WTC11 (cell line): Measurements from ENCODE around the gene CLASP1. TPM values are rescaled to one million over a fixed set of nuclear protein-coding genes. Genes with fewer than 3 reads are reported as not detected.

Experiments used
- ATAC-seq: fragments of 200-7000 bp; cut with Tn5 transposase; 2 replicates; pipeline ENCODE4 v1.10.0; 2021; ENCODE audit warnings: mild to moderate bottlenecking, moderate library complexity
- CTCF ChIA-PET: fragments of 300-600 bp; sonication (Branson Sonifier 250); formaldehyde crosslinking; loops from one replicate; lab custom pipeline; 2021; ENCODE audit warnings: antibody characterized with exemption; lab: Charles Lee
- POLR2A ChIA-PET: fragments of 350-600 bp; sonication (Branson Sonifier 250); formaldehyde crosslinking; loops from one replicate; lab custom pipeline; 2021; ENCODE audit warnings: antibody characterized with exemption; lab: Charles Lee
- DNase-seq: peaks from one replicate; pipeline ENCODE4 v3.0.0; 2021; ENCODE audit warnings: low spot score
- H3K27ac Mint-ChIP-seq: 2 replicates; pipeline ENCODE4 v1.8.0; 2021; ENCODE audit warnings: mixed read lengths
- H3K27me3 Mint-ChIP-seq: 2 replicates; pipeline ENCODE4 v1.8.0; 2021; ENCODE audit warnings: low read depth, mild to moderate bottlenecking, moderate library complexity, mixed read lengths
- H3K36me3 Mint-ChIP-seq: 2 replicates; pipeline ENCODE4 v1.8.0; 2021; ENCODE audit warnings: mixed read lengths
- H3K4me1 Mint-ChIP-seq: 2 replicates; pipeline ENCODE4 v1.8.0; 2022; ENCODE audit warnings: mixed read lengths
- H3K4me3 Mint-ChIP-seq: 2 replicates; pipeline ENCODE4 v1.8.0; 2021; ENCODE audit warnings: mild to moderate bottlenecking, moderate library complexity, mixed read lengths
- H3K9me3 Mint-ChIP-seq: 2 replicates; pipeline ENCODE4 v1.8.0; 2021; ENCODE audit warnings: mixed read lengths
- CREB1 ChIP-seq: sonication (generic); formaldehyde crosslinking; IDR thresholded peaks from 2 replicates; pipeline ENCODE4 v1.8.0; 2023; ENCODE audit warnings: mild to moderate bottlenecking, missing genetic modification reagents
- CREM ChIP-seq: sonication (generic); formaldehyde crosslinking; IDR thresholded peaks from 2 replicates; pipeline ENCODE4 v1.8.1; 2022; ENCODE audit warnings: mild to moderate bottlenecking, missing genetic modification reagents, moderate library complexity
- ETV6 ChIP-seq: sonication (generic); formaldehyde crosslinking; IDR thresholded peaks from 2 replicates; pipeline ENCODE4 v1.8.1; 2022; ENCODE audit warnings: mild to moderate bottlenecking, missing genetic modification reagents
- GTF2I ChIP-seq: fragments of 250-450 bp; sonication (Bioruptor Pico); conservative IDR thresholded peaks from 2 replicates; pipeline ENCODE4 v1.4.0; 2021; ENCODE audit warnings: mild to moderate bottlenecking
- JAZF1 ChIP-seq: fragments of 250-450 bp; sonication (Bioruptor Pico); IDR thresholded peaks from 2 replicates; pipeline ENCODE4 v1.9.0; 2021; ENCODE audit warnings: moderate library complexity, mild to moderate bottlenecking, inconsistent platforms
- RELA ChIP-seq: sonication (generic); formaldehyde crosslinking; IDR thresholded peaks from 2 replicates; pipeline ENCODE4 v1.8.1; 2022; ENCODE audit warnings: missing genetic modification reagents, mild to moderate bottlenecking, borderline replicate concordance
- STAT6 ChIP-seq: sonication (generic); formaldehyde crosslinking; conservative IDR thresholded peaks from 2 replicates; pipeline ENCODE4 v1.8.1; 2023; ENCODE audit warnings: mild to moderate bottlenecking, low read depth, missing genetic modification reagents, moderate library complexity
- ZBTB21 ChIP-seq: sonication (generic); formaldehyde crosslinking; IDR thresholded peaks from 2 replicates; pipeline ENCODE4 v1.8.1; 2023; ENCODE audit warnings: mild to moderate bottlenecking, missing genetic modification reagents, borderline replicate concordance
- ZNF121 ChIP-seq: sonication (generic); formaldehyde crosslinking; IDR thresholded peaks from 2 replicates; pipeline ENCODE4 v1.8.0; 2023; ENCODE audit warnings: missing genetic modification reagents
- ZNF671 ChIP-seq: fragments of 250-450 bp; sonication (Bioruptor Pico); IDR thresholded peaks from 2 replicates; pipeline ENCODE4 v1.8.0; 2021; ENCODE audit warnings: mild to moderate bottlenecking
- total RNA-seq: library from RNA; stranded (reverse); gene quantifications from 3 replicates; pipeline ENCODE4 v1.2.3, GENCODE V29; 2021
- TF ChIP-seq, protein P1 (sequence below): fragments of 250-450 bp; sonication (Bioruptor Pico); conservative IDR thresholded peaks from 2 replicates; pipeline ENCODE4 v1.9.0; 2021; ENCODE audit warnings: mild to moderate bottlenecking
- TF ChIP-seq, protein P2 (sequence below): sonication (generic); formaldehyde crosslinking; IDR thresholded peaks from 2 replicates; pipeline ENCODE4 v1.8.1; 2023; ENCODE audit warnings: mild to moderate bottlenecking, missing genetic modification reagents, moderate library complexity
- TF ChIP-seq, protein P3 (sequence below): sonication (generic); formaldehyde crosslinking; IDR thresholded peaks from 2 replicates; pipeline ENCODE4 v1.8.0; 2023; ENCODE audit warnings: missing genetic modification reagents, mild to moderate bottlenecking, borderline replicate concordance
- TF ChIP-seq, protein P4 (sequence below): sonication (generic); formaldehyde crosslinking; IDR thresholded peaks from 2 replicates; pipeline ENCODE4 v1.8.0; 2022; ENCODE audit warnings: mild to moderate bottlenecking, missing genetic modification reagents
- TF ChIP-seq, protein P5 (sequence below): sonication (generic); formaldehyde crosslinking; IDR thresholded peaks from 2 replicates; pipeline ENCODE4 v1.8.1; 2022; ENCODE audit warnings: low read depth, missing genetic modification reagents, borderline replicate concordance
- TF ChIP-seq, protein P6 (sequence below): sonication (generic); formaldehyde crosslinking; IDR thresholded peaks from 2 replicates; pipeline ENCODE4 v1.8.0; 2022; ENCODE audit warnings: mild to moderate bottlenecking, missing genetic modification reagents
- TF ChIP-seq, protein P7 (sequence below): fragments of 250-450 bp; sonication (Bioruptor Pico); IDR thresholded peaks from 2 replicates; pipeline ENCODE4 v1.9.0; 2021; ENCODE audit warnings: moderate library complexity, mild to moderate bottlenecking, inconsistent platforms, borderline replicate concordance

Gene CLASP1
- total RNA-seq, 1 experiment from 2014 or later, result 50.0 TPM

DNA sequence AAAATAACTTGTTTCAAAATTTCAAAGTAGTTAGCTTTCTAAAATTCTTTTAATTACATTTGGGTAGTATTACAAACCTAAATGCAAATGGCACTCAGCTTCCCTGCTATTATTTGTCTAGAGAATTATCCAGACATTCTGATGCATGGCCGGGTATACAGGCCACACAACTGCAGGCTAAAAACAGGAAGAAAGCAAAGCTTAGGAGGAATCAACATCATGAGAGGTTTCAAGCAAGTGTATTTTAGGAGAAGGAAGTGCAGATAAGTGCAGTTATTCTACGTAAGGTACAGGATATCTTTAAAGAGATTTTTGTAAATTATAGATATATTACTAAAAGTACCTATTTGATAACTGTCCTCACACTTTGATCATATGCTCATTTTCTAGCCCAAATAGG is 165.4 kb downstream of the CLASP1 start (continued):
- TF ChIP-seq JAZF1 (CRISPR knock-in tag) (no peak), CREB1 (CRISPR knock-in tag) (no peak)
- TF ChIP-seq, protein P1, sequence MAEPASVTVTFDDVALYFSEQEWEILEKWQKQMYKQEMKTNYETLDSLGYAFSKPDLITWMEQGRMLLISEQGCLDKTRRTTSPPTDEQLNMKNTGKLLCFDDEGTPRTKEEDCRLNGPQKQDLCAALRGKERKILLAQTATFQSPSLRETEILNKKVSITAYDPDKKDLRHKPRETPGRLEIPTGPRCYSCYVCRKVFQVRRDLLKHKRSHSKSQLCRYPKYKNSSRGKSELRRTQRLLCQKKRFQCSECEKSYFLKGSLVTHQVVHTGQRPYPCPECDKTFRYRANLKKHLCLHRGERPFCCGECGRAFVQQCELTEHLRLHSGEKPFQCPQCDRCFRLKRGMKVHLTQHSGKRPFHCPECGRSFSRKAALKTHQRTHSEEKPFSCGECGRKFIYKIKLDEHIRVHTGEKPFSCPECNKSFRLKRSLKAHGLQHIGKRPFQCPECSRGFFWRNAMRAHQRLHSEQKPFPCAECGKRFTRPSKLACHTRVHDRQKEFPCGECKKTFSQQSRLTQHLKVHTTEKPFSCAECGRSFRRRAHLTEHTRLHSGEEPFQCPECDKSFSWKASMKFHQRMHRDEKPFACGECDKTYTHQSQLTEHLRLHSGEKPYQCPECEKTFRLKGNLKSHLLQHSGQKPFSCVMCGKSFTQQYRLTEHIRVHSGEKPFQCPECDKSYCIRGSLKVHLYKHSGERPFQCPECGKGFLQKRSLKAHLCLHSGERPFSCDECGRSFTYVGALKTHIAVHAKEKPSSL (CRISPR knock-in tag), result no peak
- TF ChIP-seq, protein P2, sequence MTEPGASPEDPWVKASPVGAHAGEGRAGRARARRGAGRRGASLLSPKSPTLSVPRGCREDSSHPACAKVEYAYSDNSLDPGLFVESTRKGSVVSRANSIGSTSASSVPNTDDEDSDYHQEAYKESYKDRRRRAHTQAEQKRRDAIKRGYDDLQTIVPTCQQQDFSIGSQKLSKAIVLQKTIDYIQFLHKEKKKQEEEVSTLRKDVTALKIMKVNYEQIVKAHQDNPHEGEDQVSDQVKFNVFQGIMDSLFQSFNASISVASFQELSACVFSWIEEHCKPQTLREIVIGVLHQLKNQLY (CRISPR knock-in tag), result no peak
- TF ChIP-seq, protein P3, sequence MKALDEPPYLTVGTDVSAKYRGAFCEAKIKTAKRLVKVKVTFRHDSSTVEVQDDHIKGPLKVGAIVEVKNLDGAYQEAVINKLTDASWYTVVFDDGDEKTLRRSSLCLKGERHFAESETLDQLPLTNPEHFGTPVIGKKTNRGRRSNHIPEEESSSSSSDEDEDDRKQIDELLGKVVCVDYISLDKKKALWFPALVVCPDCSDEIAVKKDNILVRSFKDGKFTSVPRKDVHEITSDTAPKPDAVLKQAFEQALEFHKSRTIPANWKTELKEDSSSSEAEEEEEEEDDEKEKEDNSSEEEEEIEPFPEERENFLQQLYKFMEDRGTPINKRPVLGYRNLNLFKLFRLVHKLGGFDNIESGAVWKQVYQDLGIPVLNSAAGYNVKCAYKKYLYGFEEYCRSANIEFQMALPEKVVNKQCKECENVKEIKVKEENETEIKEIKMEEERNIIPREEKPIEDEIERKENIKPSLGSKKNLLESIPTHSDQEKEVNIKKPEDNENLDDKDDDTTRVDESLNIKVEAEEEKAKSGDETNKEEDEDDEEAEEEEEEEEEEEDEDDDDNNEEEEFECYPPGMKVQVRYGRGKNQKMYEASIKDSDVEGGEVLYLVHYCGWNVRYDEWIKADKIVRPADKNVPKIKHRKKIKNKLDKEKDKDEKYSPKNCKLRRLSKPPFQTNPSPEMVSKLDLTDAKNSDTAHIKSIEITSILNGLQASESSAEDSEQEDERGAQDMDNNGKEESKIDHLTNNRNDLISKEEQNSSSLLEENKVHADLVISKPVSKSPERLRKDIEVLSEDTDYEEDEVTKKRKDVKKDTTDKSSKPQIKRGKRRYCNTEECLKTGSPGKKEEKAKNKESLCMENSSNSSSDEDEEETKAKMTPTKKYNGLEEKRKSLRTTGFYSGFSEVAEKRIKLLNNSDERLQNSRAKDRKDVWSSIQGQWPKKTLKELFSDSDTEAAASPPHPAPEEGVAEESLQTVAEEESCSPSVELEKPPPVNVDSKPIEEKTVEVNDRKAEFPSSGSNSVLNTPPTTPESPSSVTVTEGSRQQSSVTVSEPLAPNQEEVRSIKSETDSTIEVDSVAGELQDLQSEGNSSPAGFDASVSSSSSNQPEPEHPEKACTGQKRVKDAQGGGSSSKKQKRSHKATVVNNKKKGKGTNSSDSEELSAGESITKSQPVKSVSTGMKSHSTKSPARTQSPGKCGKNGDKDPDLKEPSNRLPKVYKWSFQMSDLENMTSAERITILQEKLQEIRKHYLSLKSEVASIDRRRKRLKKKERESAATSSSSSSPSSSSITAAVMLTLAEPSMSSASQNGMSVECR (CRISPR knock-in tag), result no peak

DNA sequence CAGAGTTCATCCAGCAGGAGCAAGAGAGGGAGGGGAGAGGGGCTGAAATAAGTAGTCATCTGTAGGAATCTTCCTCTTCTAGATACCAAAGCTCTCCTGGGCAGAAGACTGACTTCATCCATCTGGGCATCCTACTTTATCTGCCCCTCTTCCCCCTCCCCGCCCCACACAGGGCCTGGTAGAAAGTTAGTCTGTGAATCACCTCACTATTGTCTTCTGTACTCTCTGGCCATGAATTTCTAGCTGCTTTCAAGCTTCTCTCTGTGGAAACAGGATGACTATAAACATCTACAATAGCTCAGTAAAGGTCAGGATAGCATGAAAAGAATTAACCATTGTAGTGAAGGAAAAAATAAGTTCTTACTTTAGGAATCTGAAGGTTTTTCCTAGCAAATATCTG is 166.2 kb downstream of the CLASP1 start:
- ChIA-PET CTCF (interaction anchor here (1.2 kb wide), 1 partner anchor 265 kb away, joined by 3 read pairs; no protein-coding TSS in a partner anchor), POLR2A (no interaction called here)
- ATAC-seq (no peak), DNase-seq (no peak)
- no peaks in the 10 kb centered on the region for H3K27me3 Mint-ChIP-seq
- H3K4me1 Mint-ChIP-seq, result peaks cover 32% of the 10 kb centered on the region
- H3K4me3 Mint-ChIP-seq, result no peak overlapping the region
- H3K27ac Mint-ChIP-seq, result no peak overlapping the region
- TF ChIP-seq STAT6, result no peak
- no peak for TF ChIP-seq ZBTB21
- no peak for TF ChIP-seq ZNF671
- H3K36me3 Mint-ChIP-seq, result no peaks in the 10 kb centered on the region
- no peaks in the 10 kb centered on the region for H3K9me3 Mint-ChIP-seq

- ChIA-PET CTCF (interaction anchor here (1.5 to 2.1 kb wide), 6 partner anchors 9 to 78 kb away, joined by 4 to 13 read pairs (median 8); no protein-coding TSS in a partner anchor), POLR2A (no interaction called here)
- Mint-ChIP-seq H3K9me3 (no peaks in the 10 kb centered on the region), H3K27ac (peak overlapping the region; percentile 55), H3K4me3 (no peak overlapping the region), H3K4me1 (peaks cover 40% of the 10 kb centered on the region), H3K36me3 (no peaks in the 10 kb centered on the region), H3K27me3 (no peaks in the 10 kb centered on the region)
- DNase-seq (no peak), ATAC-seq (no peak)
- TF ChIP-seq, protein P2 (CRISPR knock-in tag), result no peak
- no peak for TF ChIP-seq ETV6
- TF ChIP-seq CREM (CRISPR knock-in tag), result no peak
- TF ChIP-seq, protein P4, sequence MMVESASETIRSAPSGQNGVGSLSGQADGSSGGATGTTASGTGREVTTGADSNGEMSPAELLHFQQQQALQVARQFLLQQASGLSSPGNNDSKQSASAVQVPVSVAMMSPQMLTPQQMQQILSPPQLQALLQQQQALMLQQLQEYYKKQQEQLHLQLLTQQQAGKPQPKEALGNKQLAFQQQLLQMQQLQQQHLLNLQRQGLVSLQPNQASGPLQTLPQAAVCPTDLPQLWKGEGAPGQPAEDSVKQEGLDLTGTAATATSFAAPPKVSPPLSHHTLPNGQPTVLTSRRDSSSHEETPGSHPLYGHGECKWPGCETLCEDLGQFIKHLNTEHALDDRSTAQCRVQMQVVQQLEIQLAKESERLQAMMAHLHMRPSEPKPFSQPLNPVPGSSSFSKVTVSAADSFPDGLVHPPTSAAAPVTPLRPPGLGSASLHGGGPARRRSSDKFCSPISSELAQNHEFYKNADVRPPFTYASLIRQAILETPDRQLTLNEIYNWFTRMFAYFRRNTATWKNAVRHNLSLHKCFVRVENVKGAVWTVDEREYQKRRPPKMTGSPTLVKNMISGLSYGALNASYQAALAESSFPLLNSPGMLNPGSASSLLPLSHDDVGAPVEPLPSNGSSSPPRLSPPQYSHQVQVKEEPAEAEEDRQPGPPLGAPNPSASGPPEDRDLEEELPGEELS (CRISPR knock-in tag), result no peak
- no peak for TF ChIP-seq RELA (CRISPR knock-in tag)
- TF ChIP-seq GTF2I (CRISPR knock-in tag), result no peak
- TF ChIP-seq, protein P5, sequence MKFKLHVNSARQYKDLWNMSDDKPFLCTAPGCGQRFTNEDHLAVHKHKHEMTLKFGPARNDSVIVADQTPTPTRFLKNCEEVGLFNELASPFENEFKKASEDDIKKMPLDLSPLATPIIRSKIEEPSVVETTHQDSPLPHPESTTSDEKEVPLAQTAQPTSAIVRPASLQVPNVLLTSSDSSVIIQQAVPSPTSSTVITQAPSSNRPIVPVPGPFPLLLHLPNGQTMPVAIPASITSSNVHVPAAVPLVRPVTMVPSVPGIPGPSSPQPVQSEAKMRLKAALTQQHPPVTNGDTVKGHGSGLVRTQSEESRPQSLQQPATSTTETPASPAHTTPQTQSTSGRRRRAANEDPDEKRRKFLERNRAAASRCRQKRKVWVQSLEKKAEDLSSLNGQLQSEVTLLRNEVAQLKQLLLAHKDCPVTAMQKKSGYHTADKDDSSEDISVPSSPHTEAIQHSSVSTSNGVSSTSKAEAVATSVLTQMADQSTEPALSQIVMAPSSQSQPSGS (CRISPR knock-in tag), result no peak
- no peak for TF ChIP-seq ZNF121 (CRISPR knock-in tag)
- TF ChIP-seq ZNF671, result no peak
- TF ChIP-seq, protein P6, sequence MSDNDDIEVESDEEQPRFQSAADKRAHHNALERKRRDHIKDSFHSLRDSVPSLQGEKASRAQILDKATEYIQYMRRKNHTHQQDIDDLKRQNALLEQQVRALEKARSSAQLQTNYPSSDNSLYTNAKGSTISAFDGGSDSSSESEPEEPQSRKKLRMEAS, result no peak
- TF ChIP-seq, protein P7, sequence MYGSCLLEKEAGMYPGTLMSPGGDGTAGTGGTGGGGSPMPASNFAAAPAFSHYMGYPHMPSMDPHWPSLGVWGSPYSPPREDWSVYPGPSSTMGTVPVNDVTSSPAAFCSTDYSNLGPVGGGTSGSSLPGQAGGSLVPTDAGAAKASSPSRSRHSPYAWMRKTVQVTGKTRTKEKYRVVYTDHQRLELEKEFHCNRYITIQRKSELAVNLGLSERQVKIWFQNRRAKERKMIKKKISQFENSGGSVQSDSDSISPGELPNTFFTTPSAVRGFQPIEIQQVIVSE, result no peak
Observed at GRCh38 chr2:121480826-121481225, 168.4 kb downstream of the CLASP1 start.
